CD4-positive, alpha-beta T cell treated with Interleukin-17A for 1 hour (primary cell): ENCODE measurements around the gene FGF13.

ENCODE experiments used
- DNase-seq: peaks from one replicate; pipeline ENCODE4 v3.0.0-alpha.2; 2020

FGF13 gene

DNA sequence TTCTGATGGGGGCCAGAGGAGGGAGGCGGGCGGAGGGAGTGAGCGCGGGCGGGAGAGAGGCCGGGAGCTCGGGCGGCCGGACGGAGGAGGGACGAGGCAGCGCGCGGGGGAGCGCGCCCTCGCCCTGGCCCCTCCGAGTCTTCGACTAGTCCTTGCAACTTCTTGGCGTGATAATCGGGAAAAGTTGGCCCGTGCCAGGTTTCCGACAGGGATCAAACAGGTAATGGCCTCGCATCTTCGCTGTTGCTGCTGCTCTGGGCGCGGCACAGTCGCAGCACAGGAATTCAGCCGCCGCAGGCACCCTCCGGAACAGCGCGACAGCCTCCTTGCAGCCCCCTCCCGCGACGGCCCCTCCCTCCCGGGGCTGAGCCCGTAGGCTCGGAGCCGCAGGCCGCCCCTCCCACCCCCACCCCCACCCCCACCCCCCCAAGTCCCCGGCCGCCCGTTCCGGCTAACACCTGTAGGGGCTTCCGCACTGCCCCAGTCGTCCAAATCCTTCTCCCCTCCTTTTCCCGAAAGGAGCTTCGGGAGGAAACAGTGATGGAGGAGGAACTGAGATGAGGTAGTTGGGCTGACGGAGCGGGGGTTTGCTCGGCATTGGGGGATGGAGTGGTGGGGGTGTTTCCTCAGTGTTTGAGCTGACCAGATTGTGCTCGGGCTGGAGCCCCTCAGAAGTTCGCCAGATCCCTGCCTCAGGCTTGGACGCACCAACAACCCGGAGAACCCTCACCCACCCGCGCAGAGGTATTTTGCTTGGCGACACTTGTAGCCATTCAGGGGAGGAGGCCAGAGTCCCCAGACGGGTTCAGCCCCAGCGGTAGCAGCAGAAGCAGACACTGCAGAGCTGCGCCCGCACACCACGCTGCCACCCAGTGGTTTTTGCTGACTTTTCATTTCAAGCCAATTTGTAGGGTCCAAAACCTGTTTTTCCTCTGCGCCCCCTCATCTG, at the start of gene FGF13:
Gene FGF13, minus strand, starts transcription at position 319 of the 949 bp plus-strand sequence. CDS start 714 bp downstream, outside the sequence.
- no peak for DNase-seq

DNA sequence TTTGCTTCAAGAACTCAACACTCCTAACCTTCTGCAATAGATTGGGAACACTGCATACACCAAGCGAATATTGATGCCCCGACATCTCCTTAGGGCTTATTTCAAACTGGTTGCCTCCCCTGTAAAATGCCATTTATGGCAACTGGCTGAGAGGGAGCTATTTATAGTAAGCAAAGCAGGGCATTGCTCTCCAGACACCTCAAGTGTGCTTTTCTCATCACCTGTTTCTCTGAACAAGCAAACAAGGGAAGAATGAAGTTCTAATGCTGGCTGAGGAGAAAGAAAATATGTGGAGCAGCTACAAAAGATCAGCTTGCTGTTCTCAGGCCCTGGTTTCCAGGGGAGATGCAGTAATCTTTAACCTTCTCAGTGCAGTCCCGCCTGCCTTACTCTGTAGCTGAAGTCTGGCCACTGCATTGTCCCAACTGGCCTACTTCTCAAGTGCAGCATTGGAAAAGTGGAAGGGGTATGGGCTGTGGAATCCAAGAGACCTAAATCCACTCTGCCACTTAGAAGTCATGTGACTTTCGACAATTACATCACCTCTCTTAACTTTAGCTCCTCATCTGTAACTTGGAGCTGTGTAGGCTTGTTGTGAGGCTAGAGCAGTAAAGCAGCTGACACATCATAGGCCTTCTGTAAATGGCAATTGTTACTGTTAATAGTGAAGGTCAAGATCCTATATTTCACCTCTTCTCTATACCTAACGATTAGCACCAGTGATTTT, 47.9 kb upstream of the FGF13 start:
- no peak for DNase-seq

DNA sequence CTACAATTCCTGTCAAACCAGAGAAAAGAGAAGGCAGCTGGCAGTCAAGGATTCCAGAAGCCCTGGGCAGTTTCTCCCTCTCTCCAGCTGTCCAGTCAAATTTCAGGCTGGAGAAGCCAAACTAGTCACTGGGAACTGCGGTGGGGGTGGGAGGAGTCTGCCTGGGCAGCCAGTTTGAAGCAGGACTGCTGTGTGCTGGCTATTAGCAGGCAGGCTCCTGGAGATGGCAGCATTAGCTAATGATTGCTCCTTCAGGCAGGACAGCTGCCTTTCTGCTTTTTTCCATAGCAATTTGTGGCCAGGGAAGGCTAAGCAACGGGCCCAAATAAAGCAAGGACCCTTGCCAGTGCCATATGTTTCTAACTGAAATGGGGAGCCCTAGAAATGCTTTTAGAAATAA, 44.7 kb upstream of the FGF13 start:
- no peak for DNase-seq

DNA sequence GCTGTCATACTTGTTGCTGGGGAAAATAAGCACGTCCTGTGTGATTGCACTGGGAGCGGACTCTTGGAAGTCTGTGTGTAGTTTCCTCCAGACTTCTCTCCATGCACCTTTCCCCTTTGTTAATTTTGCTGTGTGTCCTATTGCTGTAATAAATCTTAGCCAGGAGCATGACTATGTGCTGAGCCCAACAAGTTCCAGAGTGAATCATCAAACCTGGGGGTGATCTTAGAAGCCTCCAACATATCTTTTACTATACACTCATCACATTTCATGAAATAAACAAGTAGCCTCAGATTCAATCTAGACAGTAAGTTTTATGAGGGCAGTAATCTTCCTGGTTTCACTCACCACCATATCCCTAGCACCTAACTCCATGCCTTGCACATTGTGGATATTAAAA, 43.3 kb upstream of the FGF13 start:
- DNase-seq: no peak

DNA sequence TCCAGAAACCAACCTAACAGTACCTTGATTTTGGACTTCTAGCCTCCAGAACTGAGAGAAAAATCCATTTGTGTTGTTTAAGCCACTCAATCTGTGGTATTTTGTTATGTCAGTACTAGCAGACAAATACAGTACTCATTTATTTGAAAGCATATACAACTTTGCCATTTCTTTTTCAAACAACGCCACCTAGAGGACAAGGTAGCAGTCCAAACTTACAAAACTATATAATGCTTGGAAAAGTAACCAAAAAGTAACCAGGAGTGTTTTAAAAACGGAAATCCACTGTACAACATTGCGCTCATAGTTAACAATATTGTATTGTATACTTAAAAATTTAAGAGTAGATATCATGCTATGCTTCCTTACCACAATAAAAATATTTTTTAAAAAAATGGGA, 37.0 kb upstream of the FGF13 start:
- no peak for DNase-seq

DNA sequence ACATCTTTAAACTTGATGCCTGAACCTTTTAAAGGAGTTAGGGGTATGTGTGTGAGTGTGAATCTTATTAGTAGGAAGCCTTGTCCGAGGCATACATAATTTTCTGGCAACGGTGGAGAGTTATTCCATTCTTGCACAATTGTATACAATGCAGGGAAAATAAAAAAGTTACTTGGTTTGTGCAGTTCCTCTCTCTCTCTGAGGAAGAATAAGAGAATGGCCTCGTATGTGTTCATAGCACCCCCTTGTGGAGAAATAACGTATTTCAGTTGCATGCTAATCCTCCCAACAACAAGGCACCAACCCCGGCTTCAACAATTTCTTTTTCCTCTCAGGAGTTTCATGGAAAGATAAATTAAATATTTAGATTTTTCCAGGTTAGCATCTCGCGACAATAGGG, 33.7 kb upstream of the FGF13 start:
- DNase-seq: peak; percentile 14

DNA sequence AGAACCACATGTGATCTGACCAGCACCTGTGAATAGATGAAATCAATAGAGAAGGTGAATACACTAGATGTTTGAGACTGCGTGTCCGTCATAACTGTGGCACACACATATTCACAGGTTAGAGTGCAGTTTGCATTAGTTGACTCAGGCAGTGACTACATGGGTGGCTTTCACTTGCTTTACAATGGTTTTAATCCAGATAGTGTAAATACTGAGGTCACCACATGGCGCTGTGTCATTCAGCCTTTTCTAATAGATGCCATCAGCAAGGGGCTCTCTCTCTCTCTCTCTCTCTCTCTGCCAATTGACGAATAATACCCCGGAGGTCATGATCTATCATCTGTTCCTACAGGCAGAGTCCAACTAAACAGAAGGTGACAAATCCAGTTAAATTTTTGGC, 30.7 kb upstream of the FGF13 start:
- DNase-seq: no peak

DNA sequence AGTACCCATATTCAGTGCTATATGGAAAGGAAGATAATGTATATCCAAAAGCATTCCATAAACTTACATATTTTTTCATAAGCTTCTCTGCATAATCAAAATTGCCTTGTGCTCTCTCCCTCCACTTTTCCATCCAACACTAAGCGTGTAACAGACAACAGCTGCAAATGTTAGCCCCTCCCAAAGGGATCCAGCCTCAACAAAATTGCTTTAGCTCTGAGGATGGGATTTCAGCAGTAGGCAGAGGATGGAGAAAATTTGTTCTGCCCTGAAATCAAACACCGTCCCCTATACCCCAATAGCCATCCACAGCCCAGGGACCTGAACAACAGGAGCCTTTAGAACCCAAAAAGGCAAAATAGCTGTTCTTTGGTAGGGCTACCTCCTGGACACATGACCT, 28.8 kb upstream of the FGF13 start:
- no peak for DNase-seq

DNA sequence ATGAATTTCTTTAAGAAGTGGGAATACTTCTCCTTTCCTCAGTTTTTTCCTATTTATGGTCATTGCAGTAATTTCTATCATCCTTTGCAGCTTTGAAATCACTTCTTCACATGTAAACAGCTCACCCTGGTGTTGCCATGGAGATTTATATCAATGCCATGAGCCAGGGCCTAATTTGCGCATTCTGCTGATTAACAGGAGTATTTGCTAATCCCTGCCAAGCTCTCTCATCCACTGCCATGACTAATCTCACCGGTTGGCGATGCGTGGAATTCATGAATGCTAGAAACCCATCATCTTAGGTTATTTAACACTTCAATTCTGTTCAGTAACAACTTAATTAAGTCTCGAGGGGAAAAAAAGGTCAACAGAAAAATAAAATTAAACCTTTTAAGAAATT, 11.8 kb upstream of the FGF13 start:
- DNase-seq: no peak

DNA sequence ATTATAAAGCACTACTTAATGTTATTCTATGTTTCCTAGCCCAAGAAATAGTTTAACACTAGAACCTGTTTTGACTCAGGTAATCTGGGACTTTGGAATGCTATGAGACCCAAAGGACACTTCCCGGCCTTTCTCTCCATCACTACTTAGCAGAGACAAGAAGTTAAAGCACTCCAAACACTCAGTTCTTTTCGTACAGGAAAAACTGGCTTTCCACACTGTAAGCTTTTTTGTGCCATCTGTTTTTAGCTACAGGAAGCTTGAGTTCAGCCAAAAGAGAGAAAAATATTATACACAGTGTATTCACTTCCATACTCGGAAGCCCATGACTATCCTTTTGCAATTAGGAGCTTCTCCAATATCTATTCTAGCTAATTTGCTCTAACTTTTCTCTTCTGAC, 7.9 kb upstream of the FGF13 start:
- no peak for DNase-seq

DNA sequence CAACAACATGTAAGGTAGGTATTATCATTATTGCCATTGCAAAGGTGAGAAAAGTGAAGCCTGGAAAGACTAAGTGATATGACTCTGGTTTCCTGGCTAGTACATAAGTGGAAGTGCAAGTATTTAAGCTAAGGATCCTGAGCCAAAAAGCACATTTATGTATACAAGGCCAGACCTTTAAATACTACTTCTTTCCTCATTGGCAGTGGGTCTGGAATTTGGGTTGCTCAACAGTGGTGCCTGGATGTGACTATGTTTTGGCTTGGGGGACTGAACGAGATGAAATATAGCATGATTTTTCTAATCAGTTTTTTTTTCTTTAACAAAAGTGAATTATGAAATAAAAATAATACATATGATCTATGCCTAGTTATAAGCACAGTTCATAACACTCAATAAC, 7.4 kb upstream of the FGF13 start:
- no peak for DNase-seq

DNA sequence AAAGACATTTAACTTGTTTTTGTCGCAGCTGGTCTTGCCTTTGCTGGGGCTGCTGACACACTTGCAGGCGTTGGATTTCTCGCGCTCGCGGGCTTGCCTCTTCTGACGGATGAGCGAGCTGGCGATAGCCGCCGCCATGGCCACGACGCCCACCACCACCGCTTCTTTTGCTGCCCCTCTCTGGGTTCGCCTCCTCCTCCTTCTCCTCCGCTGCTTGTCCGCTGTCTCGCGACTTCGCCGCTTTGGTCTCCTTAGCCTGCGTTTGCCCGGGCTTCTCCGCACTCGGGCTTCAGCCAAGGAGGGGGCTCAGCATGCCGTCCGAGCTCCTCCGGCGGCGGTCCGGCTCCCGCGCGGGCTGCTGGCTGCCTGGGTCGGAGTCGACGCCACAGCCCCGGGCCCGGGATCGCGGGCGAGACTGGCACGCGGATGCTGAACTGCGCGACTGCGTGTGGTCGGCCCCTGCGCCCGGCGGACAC, 613 bp downstream of the FGF13 start:
- no peak for DNase-seq

DNA sequence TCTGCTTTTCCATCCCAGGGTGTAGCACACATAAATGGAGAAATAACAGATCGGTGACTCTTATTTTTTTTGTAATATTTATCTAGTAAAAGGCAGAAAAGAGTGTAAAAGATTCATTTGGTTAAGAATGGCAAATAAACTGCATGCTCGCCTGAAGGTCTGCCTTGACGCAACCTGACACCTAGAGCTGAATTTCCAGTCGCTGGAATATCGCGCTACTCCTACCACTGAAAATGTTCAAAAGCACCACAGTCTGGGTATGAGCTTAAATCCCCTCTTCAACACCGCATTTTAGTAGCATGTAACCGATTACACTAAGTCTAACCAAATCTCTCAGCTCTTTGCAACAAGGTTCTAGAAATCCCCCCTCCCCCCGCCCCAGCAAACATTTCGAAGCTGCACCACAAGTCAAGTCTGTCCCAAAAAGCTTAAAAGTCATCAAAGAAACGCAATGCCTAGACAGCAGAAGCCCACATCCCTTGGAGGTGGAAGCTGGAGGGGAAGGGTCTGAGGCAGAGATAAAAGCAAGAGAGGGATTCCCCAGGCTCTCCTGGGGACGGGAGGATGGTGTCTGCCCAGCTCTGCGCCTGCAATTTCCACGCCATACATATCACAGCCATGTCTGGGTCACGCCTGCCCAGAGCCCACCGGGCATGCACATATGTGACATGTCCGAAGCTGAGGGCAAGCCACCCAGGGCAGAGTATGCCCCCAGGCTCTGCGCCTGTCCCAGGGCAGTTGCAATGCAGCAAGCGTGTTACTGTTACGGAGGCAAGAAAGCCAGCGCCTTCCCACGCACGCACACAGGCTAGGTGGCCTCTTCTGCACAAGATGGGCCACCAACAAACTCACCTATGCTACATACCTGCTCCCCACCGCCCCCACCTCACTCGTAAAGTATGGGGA, 1.4 kb downstream of the FGF13 start:
- no peak for DNase-seq

DNA sequence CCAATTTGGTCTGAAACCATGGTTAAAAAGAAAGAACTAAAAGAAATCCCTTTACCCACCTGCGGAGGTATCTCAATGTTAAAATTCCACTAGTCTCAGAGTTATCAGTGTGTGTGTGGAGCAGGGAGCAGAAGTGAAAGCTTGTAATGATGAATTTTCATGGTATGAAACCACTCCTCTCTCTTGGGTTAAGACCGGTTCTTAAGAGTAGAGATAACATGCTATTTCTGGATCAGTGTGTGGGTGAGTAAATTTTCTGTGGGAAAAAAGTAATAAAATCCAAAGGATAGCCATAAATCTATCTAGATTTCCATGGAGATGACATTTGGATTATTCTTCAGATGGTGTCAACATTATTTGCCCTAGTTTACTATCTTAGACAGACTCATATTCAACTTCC, 3.2 kb downstream of the FGF13 start:
- no peak for DNase-seq

DNA sequence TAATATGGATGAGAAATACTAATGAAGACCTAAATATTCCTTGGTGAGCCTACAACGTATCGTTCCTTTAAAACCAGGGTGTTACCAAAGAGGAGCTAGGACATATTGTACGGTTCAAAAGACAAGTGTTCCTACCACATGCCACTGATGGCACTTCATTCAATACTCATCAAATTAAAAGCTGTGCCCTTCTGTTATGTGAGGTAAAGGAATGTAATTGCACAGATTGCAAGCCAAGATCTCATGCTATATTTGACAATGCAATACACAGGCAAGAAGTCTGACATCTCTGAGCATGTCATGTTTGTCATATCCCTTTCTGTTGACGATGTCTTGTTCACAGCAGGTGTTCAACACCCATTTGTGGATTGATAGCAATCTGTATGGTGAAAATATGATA, 6.9 kb downstream of the FGF13 start:
- DNase-seq: no peak

DNA sequence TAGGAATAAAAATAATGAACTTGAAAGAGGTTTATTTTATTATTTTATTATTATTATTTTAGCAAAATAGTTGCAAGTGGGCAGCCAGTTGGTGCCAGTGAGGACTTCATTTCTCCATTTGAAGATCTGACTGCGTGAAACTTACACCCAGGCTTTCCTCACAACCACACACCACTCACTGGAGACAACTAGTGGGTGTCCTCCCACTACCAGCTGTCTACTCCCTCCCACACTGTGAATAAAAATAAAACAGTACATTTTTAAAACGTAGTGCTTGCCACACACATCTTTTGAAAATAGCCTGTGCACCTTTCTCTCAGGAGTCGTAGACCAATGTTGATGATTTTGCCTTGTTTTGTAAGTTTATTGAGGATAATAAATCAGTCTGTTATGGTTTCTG, 7.4 kb downstream of the FGF13 start:
- no peak for DNase-seq

DNA sequence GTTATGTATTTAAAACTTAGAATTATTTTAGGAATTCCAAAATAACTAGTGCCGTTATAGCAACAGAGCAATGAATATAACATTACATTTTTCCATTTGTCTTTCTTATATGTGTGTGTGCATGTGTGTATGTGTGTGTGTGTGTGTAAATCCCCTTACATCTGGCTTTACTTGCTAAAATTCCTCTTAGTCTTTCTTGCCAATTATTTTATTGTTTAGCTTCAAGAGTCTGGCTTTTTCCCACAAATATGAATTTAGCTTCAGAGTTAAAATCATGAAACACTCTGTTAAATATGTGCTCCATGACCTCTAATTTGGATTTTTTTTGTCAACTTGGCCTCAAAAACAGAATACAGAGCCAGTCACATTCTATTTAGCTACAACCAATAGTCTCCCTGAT, 18.9 kb downstream of the FGF13 start:
- no peak for DNase-seq

DNA sequence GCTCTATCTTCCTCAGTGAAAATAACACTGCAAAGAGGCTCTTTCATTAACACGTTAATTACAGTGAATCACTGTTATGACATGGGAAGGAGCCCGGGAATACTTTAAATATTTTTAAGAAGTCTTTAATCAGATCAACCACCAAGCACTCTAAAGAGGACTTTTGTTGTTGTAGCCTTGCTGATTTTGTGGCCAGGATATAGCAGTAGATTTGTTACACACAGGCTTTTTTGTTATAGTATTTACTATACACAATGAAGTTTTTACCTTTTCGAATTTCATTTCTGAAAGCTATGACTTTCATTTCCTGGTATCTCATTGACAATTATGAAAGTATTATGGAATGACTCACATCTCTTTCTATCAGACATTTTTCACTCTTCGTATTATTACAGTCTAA, 20.3 kb downstream of the FGF13 start:
- DNase-seq: no peak

DNA sequence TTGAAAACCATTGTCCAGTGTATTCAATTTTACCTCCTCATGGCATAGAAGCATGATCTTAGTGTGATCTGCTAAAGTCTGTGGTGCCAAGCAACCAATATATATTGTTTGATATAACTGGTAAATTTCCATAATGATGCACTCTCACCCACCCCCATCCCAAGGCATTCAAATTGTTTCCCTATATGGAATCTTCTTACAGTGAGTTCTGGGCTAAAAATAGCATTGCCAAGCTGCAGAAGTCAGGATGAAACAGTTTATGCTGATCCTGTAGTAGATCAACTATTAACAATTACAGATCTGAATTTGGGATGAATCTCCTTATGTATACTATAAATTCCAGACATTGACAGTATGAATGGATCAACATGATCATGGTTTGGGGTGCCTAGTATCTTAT, 20.9 kb downstream of the FGF13 start:
- DNase-seq: no peak

DNA sequence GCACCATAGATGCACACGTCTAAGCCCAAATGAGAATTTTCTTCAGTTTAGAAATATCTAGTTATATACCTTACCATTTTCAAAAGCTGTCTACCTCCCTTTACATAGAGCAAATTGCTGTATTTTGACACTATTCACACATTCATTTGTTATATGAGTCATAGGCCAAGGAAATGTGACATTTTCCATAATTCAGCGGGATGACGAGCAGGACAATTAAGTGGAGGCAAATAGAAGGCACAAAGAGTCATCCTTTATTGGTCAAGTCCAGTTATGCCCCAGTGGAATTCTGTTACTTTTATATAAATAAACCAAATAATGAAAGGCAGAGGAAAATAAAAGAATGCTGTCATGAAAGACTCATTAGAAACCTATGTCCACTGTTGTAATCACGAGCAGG, 27.9 kb downstream of the FGF13 start:
- DNase-seq: no peak

DNA sequence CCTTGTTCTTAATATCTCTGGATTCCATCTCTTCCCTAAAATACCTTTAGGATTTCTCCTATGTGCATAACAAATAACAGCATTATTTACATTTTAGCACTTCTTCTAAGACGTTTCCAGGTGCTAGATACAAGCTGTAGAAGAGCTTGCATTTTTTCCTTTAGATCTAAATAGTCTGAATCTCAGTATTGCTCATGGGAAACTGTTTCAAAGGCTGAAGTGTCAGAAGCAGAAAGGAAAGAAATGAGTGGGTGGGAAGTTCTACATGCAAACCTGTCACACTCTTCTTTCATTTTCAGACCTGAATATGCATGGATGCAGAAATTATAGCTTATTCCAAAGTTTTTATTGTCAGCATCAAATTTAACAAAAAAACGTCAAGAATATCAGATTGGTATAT, 41.8 kb downstream of the FGF13 start:
- DNase-seq: no peak

DNA sequence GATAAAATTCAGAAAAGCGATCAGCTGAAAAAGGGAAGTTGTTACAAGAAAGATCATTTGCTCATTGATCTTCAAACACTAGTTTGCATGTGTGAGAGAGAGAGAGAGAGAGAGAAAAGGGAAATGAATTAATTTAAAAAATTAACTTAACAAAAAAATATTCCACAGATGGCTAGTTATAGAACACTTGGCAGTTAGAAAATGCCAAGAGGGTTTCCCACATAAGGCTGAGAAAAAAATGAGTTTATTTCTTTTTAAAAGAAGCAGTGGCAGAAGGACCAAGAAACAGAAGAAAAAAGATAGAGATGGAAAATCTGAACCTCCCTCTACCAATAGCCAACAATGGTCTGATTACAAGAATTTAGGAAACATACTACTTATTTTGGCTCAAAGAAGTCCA, 47.1 kb downstream of the FGF13 start:
- no peak for DNase-seq

DNA sequence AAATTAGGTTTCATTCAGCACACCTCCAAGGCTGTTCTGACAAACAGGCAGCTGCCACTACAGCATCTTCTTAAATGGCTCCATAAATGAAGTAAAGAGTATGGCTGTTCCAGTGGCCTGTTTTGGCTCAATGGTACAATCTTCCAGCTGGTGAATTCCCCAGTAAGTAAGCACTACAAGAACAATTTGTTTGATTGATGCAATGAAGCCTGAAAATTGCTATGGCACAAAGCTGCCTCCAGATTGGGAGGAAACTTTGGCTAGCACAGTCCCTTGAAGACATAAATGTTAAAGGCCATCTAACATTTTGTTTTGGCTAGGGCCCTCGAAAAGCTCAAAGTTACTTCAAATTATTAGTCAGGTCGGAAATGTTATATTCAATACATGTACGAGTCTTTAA, 47.5 kb downstream of the FGF13 start:
- DNase-seq: no peak
